HG03025 (cell line): ENCODE data around the gene RPL39.
"Not testable (repeated sequence)": the region's sequence is repeated elsewhere in the genome, so short reads cannot be mapped to it uniquely, and the experiment has no call there.

Source experiments
- ATAC-seq: cut with Tn5 transposase; IDR thresholded peaks from one replicate; pipeline ENCODE4 v1.9.1; 2021; ENCODE audit warnings: mild to moderate bottlenecking, moderate library complexity; ENCODE audit not compliant: unreplicated experiment, low FRiP score

The RPL39 gene

GRCh38 chrX:119791437-119792231, at the start of gene RPL39:
Gene RPL39 (minus strand): TSS chrX:119791630. CDS start chrX:119791576, 54 bp downstream.
- ATAC-seq: peak; percentile 76

- no peak for ATAC-seq
These were observed 42.5 kb upstream of the RPL39 start for GRCh38 chrX:119833905-119834304.

GRCh38 chrX:119828446-119828845, 37.0 kb upstream of the RPL39 start:
- ATAC-seq: no peak

GRCh38 chrX:119826399-119826959, 35.0 kb upstream of the RPL39 start:
- no peak for ATAC-seq

- ATAC-seq: not testable (repeated sequence)
These were observed 32.8 kb upstream of the RPL39 start for GRCh38 chrX:119824221-119824620.

GRCh38 chrX:119821703-119822102, 30.3 kb upstream of the RPL39 start:
- peak; percentile 86 for ATAC-seq

GRCh38 chrX:119817130-119817690, 25.8 kb upstream of the RPL39 start:
- ATAC-seq: no peak

- no peak for ATAC-seq
These were observed 24.9 kb upstream of the RPL39 start for GRCh38 chrX:119816300-119816699.

GRCh38 chrX:119809185-119809666, 17.8 kb upstream of the RPL39 start:
- no peak for ATAC-seq

GRCh38 chrX:119808461-119808860, 17.0 kb upstream of the RPL39 start:
- ATAC-seq: not testable (repeated sequence)

- no peak for ATAC-seq
These were observed 11.1 kb upstream of the RPL39 start for GRCh38 chrX:119802546-119802945.

GRCh38 chrX:119801253-119802221, 10.1 kb upstream of the RPL39 start:
- ATAC-seq: no peak

- ATAC-seq: no peak
These were observed 423 bp downstream of the RPL39 start for GRCh38 chrX:119790977-119791436.

GRCh38 chrX:119784747-119785446, 6.5 kb downstream of the RPL39 start:
- no peak for ATAC-seq

GRCh38 chrX:119783026-119783425, 8.4 kb downstream of the RPL39 start:
- ATAC-seq: no peak

- ATAC-seq: no peak
These were observed 12.6 kb downstream of the RPL39 start for GRCh38 chrX:119778829-119779228.

- no peak for ATAC-seq
These were observed 15.8 kb downstream of the RPL39 start for GRCh38 chrX:119775517-119776238.

- not testable (repeated sequence) for ATAC-seq
These were observed 22.0 kb downstream of the RPL39 start for GRCh38 chrX:119769388-119769787.

- not testable (repeated sequence) for ATAC-seq
These were observed 23.0 kb downstream of the RPL39 start for GRCh38 chrX:119768436-119768835.
